Measurements from ENCODE around the gene SHISAL1.

- TF ChIP-seq EZH2 (IDR thresholded peaks at IDR 0.05; ENCODE audit: borderline replicate concordance, insufficient read depth, low read depth, low read length, poor library complexity, severe bottlenecking) (no peak), CTCF (IDR thresholded peaks at IDR 0.05) (no peak)
Observed at GRCh38 chr22:44359496-44360110, 46.9 kb upstream of the SHISAL1 start.
